Mucosa of gallbladder (tissue), 1 donor: ENCODE measurements around the gene SOX5. TPM values are rescaled to one million over a fixed set of nuclear protein-coding genes. Genes with fewer than 3 reads are reported as not detected.
"Not testable (repeated sequence)": the region's sequence is repeated elsewhere in the genome, so short reads cannot be mapped to it uniquely, and the experiment has no call there.

Experiments used
- DNase-seq: peaks from one replicate; pipeline ENCODE4 v3.0.0-alpha.2; 2020; ENCODE audit warnings: low spot score
- total RNA-seq: library from RNA; stranded (reverse); gene quantifications from one replicate; pipeline ENCODE4 v1.2.1, GENCODE V29; 2021
- donor health status: DM: no; HTN: no; CAD: no.

SOX5 gene
- total RNA-seq, 1 donor from 2014 or later = 15.0 TPM

DNA sequence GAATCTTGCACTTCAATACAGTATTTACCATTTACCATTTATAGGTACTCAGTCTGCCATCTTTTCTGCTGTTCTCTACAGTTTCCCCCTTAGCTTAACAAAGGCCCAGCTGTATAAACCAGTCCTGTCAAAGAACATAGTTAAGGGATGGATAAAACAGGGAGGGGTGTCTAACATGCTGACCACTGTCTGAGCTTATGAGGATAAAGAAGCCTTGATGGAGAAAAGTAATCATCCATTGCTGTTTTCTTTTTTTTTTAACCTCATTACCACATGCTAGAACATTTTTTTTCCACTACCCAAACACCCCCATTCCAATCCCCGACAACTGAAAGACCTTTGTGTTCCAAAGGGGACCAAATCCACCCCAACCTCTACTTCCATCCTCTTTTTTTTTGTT lies 39.9 kb downstream of the SOX5 start:
- no peak for DNase-seq

DNA sequence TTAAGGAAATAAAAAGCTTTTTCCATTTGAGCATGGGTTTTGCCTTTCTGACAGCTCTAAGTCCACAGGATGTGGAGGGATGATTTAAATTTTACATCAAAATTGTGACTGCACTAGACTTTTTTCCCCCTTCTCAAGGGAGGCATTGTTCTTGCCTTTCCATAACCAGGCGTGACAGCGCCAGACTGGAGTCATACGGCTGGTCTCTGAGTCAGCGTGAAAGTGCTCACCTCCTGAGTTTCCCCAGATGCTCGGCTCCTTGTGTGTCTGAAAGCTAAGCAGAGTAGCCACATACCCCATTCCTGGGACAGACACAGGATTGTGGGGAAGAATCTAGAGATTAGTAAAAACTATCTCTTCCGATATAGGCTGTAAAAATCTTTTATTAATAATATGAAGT lies 43.1 kb downstream of the SOX5 start:
- peak; percentile 11 for DNase-seq

GRCh38 chr12:23899434-23899833 lies 50.0 kb downstream of the SOX5 start:
- no peak for DNase-seq

- no peak for DNase-seq
Observed at GRCh38 chr12:23898121-23898520, 51.3 kb downstream of the SOX5 start.

DNA sequence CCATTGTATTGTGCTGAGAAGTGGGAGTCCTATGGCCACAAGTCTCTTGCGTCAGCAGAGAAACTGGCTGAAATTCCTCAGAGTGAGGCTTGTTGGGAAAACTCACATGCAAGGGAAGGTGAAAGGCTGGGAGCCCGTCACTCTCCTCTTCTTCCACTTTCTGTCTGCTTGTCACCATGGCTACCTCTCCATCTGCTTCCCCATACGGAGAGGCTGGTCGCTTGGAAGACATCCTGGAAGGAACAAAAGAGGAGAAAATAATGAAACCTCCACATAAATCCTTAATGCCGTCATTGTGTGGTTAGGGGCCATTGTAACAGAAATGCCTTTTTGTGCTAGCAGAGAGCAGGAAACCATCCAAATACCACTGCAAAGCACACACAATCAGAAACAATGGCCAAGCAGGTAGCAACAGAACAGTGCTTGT lies 53.7 kb downstream of the SOX5 start:
- no peak for DNase-seq

DNA sequence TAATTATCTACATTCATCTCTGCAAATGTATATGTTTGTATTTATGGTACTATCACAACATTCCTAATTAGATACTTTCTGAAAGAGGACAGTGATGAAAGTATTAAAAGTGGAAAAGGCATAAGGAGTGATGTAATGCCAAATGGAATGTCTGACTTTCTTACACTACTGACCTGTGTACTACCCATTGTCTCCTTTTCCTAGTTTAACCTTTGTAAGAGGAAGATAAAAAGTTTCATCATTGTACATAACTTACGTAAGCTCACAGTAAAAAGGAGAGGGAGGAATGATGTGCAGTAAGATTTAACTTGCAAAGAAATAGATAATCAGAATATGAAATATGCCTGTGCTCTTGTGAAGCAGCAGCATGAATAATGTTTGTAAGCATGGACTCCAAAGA lies 55.9 kb downstream of the SOX5 start:
- DNase-seq = no peak

DNA sequence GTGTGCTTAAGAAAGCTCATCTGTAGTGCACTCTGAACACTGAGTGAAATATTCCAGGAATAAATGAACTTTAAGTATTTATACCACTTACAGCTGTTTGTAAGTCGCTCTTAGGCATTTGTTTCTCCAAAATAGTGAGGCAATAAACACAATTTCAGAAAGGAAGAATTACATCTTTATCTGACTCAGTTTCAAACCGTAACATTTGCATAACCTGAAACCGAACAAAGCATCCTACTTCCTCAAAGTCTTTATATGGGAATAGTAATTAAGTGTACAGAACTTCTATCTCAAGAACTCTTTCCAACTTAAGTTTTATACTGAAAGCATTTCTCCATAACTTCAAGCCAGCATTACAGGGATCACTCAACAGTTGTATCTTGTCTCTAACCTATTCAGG lies 58.4 kb downstream of the SOX5 start:
- DNase-seq = no peak

GRCh38 chr12:23889069-23889440 lies 60.4 kb downstream of the SOX5 start:
- no peak for DNase-seq

- no peak for DNase-seq
Observed at GRCh38 chr12:23888396-23889068, 60.9 kb downstream of the SOX5 start.

- no peak for DNase-seq
Observed at GRCh38 chr12:23887055-23887835, 62.2 kb downstream of the SOX5 start.

GRCh38 chr12:23885394-23885793 lies 64.1 kb downstream of the SOX5 start:
- DNase-seq = no peak

GRCh38 chr12:23884909-23885308 lies 64.6 kb downstream of the SOX5 start:
- DNase-seq = no peak

- no peak for DNase-seq
Observed at GRCh38 chr12:23880988-23881387, 68.5 kb downstream of the SOX5 start.

DNA sequence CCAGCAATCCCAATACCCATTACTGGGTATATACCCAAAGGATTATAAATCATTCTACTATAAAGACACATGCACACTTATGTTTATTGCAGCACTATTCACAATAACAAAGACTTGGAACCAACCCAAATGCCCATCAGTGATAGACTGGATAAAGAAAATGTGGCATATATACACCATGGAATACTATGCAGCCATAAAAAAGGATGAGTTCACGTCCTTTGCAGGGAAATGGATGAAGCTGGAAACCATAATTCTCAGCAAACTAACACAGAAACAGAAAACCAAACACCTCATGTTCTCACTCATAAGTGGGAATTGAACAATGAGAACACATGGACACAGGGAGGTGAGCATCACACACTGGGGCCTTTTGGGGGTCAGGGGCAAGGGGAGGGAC lies 72.9 kb downstream of the SOX5 start:
- DNase-seq = not testable (repeated sequence)

DNA sequence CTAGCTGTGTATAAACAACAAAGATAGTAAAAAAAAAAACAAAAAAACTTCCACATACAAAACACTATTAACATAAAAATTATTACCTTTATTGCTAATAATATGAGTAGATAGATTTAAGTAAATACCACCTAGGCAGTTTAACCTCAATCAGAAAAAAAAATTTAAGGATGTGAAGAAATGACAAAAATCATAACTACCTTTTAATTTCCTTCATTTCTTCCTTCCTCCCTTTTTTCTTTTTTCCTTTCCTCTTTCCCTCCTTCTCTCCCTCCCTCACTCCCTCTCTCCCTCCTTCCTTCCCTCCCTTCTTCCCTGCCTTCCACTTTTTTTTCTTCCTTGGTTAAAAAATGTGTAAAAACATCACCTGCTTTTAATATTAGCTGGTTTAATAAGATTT lies 81.7 kb downstream of the SOX5 start:
- no peak for DNase-seq

- DNase-seq = no peak
Observed at GRCh38 chr12:23862701-23863100, 86.8 kb downstream of the SOX5 start.

- no peak for DNase-seq
Observed at GRCh38 chr12:23860019-23860418, 89.5 kb downstream of the SOX5 start.

- no peak for DNase-seq
Observed at GRCh38 chr12:23857178-23857577, 92.3 kb downstream of the SOX5 start.

- no peak for DNase-seq
Observed at GRCh38 chr12:23855813-23856212, 93.7 kb downstream of the SOX5 start.

GRCh38 chr12:23854598-23854997 lies 94.9 kb downstream of the SOX5 start:
- no peak for DNase-seq

- no peak for DNase-seq
Observed at GRCh38 chr12:23853640-23854039, 95.8 kb downstream of the SOX5 start.

DNA sequence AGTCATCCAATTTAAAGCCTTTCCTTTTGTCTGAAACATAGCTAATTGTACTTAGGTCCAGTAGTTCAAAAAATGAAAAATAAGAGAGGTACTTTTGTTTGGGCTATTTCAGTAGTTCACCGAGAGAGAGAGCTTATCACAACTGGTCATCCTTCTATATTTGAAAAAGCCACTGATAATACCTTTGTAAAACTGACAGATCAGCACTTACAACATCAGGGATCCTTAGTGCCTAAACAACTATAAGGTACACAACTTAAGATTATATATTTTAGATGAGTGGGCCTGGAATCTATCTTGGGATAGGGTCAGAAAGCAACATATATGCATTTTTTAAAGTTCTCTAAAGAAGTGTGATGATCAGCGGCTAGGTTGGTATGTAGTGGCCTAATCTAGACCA lies 97.9 kb downstream of the SOX5 start:
- DNase-seq = no peak

GRCh38 chr12:23847857-23848256 lies 101.6 kb downstream of the SOX5 start:
- no peak for DNase-seq

GRCh38 chr12:23843958-23844357 lies 105.5 kb downstream of the SOX5 start:
- no peak for DNase-seq
